Measurements from ENCODE around the gene CPED1.

Gene CPED1

DNA sequence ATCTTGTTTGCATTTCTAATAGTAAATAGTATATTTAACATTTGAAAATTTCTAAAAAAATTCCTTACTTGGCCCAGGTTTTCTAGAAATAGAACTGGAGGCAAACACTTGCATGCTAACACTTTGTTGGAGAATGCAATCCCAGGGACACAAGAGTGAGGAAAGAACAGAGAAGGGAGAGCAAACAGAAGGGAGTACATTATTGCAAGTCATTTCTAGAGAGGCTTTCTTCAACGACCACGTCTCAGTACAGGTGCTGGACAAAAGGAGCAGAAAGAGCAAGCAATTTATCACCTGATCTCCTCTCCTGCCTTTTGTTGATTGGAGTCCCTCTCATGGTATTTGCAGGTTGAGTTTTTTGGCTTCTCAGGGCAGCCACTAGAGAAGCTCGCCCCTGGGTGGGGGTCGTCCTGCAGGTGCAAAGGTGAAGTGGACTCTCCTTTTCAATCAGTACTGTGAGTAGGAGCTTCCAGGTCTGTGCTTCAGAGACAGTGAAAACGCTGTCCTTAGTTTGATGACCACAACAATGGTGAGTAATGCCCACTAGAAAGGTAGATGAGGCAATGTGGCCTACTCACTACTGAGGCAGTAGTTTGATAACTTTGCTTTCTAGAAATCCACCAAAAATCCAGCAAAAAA lies 5.2 kb downstream of the CPED1 start:
- H2AK5ac ChIP-seq (ENCODE audit: low read depth, low read length), result no peak overlapping the region
- H3K27ac ChIP-seq (replicated peaks; ENCODE audit: low read length), result no peak overlapping the region
- H3K4me3 ChIP-seq (ENCODE audit: low read length in 2 of 2), result no peak overlapping the region
- H3K79me1 ChIP-seq (ENCODE audit: low read depth, low read length), result no peaks in the 10 kb centered on the region
- no peak overlapping the region for H2AFZ ChIP-seq (ENCODE audit: low read length)
- no peaks in the 10 kb centered on the region for H3K36me3 ChIP-seq (replicated peaks in 1 of 2; ENCODE audit: control insufficient read depth in 2 of 2, insufficient read depth in 2 of 2, low read length in 2 of 2)
- no CpG with 5 or more reads among the region's 5 CpGs for WGBS, 2 donors (ENCODE audit: extremely low coverage in 2 of 2, insufficient read length in 2 of 2, insufficient replicate concordance in 1 of 2)
- no peak overlapping the region for H4K91ac ChIP-seq (ENCODE audit: low read depth, low read length, poor library complexity)
- no peak overlapping the region for H2BK120ac ChIP-seq (ENCODE audit: low read depth, low read length)
- H3K18ac ChIP-seq (ENCODE audit: low read length), result no peak overlapping the region
- no peaks in the 10 kb centered on the region for H3K9me3 ChIP-seq (replicated peaks in 1 of 2; ENCODE audit: control insufficient read depth in 2 of 2, insufficient read depth in 1 of 2, low read depth in 1 of 2, low read length in 2 of 2)
- H3K9ac ChIP-seq (ENCODE audit: low read depth, low read length, poor library complexity), result no peak overlapping the region
- H2BK12ac ChIP-seq (ENCODE audit: low read length), result no peak overlapping the region
- H3K4me2 ChIP-seq (ENCODE audit: insufficient read depth, low read length, poor library complexity, severe bottlenecking), result no peak overlapping the region
- H3K23ac ChIP-seq (ENCODE audit: low read depth, low read length, poor library complexity), result no peak overlapping the region
- H4K8ac ChIP-seq (ENCODE audit: low read depth, low read length), result no peak overlapping the region
- H3K14ac ChIP-seq (ENCODE audit: low read length), result no peak overlapping the region
- H2BK15ac ChIP-seq (ENCODE audit: low read length), result no peak overlapping the region
- DNase-seq (ENCODE audit: low spot score), result no peak
- no peaks in the 10 kb centered on the region for H3K4me1 ChIP-seq (ENCODE audit: control insufficient read depth in 2 of 2, insufficient read depth in 1 of 2, low read depth in 1 of 2, low read length in 2 of 2)
- H3K4ac ChIP-seq (ENCODE audit: low read length), result no peak overlapping the region
- H3K27me3 ChIP-seq (ENCODE audit: control insufficient read depth in 3 of 3, insufficient read depth in 3 of 3, low read depth in 1 of 3, low read length in 3 of 3), result peaks cover 0 to 11% (median 4%) of the 10 kb centered on the region in 3 experiments
- no peak overlapping the region for H2BK5ac ChIP-seq (ENCODE audit: low read length)

DNA sequence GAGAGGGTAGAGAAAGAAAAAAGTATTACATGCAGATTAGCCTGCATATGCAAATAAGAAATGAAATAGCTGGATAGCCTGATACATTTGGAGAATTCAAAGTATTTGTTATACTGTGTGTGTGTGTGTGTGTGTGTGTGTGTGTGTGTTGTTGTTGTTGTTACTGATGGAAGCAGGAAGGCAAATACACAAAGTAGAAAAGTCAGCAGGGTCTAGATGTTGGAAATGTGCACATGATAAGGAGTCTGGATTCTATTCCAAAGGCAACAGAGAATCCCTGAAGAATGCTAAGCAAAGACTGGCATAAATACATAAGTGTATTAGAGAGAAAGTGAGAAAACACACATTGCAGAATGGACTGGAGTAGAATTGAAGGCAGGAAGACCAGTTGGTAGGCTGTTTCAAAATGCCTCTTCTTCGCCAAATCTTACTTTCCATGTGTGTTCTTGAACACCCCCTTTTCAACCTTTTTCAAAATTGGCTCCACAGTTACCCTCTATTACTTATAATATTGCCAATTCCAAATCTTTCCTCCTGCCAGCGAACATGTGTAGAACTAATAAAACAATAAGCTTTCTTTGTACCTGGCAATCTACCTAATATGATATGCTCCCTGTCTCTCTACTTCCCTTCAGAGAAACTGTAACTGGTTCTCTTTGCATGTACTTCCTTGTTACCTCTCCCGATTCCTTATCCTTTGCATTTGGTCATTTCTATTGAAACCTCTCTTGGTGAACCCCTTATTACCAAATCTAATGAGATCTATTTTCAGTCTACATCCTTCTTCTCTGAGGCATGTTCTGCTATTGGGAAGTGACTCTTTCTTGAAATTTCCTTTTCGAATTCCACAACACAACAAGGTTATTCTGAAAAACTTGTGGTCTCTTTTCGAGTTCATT lies 6.2 kb downstream of the CPED1 start:
- Histone ChIP-seq H4K91ac (ENCODE audit: low read depth, low read length, poor library complexity) (no peak overlapping the region), H3K14ac (ENCODE audit: low read length) (no peak overlapping the region), H2BK5ac (ENCODE audit: low read length) (no peak overlapping the region), H2AK5ac (ENCODE audit: low read depth, low read length) (no peak overlapping the region), H3K79me1 (ENCODE audit: low read depth, low read length) (no peaks in the 10 kb centered on the region), H3K9me3 (replicated peaks in 1 of 2; ENCODE audit: control insufficient read depth in 2 of 2, insufficient read depth in 1 of 2, low read depth in 1 of 2, low read length in 2 of 2) (no peaks in the 10 kb centered on the region), H3K4me2 (ENCODE audit: insufficient read depth, low read length, poor library complexity, severe bottlenecking) (no peak overlapping the region), H4K8ac (ENCODE audit: low read depth, low read length) (no peak overlapping the region), H3K18ac (ENCODE audit: low read length) (no peak overlapping the region), H2AFZ (ENCODE audit: low read length) (no peak overlapping the region), H3K36me3 (replicated peaks in 1 of 2; ENCODE audit: control insufficient read depth in 2 of 2, insufficient read depth in 2 of 2, low read length in 2 of 2) (no peaks in the 10 kb centered on the region), H3K9ac (ENCODE audit: low read depth, low read length, poor library complexity) (no peak overlapping the region), H3K27ac (replicated peaks; ENCODE audit: low read length) (no peak overlapping the region), H2BK12ac (ENCODE audit: low read length) (no peak overlapping the region), H2BK120ac (ENCODE audit: low read depth, low read length) (no peak overlapping the region), H3K4ac (ENCODE audit: low read length) (no peak overlapping the region), H2BK15ac (ENCODE audit: low read length) (no peak overlapping the region), H3K4me3 (ENCODE audit: low read length in 2 of 2) (no peak overlapping the region), H3K23ac (ENCODE audit: low read depth, low read length, poor library complexity) (no peak overlapping the region), H3K27me3 (ENCODE audit: control insufficient read depth in 3 of 3, insufficient read depth in 3 of 3, low read depth in 1 of 3, low read length in 3 of 3) (peaks cover 0 to 4% (median 1%) of the 10 kb centered on the region in 3 experiments), H3K4me1 (ENCODE audit: control insufficient read depth in 2 of 2, insufficient read depth in 1 of 2, low read depth in 1 of 2, low read length in 2 of 2) (no peaks in the 10 kb centered on the region)
- no CpG with 5 or more reads among the region's 5 CpGs for WGBS, 2 donors (ENCODE audit: extremely low coverage in 2 of 2, insufficient read length in 2 of 2, insufficient replicate concordance in 1 of 2)
- no peak for DNase-seq (ENCODE audit: low spot score)

DNA sequence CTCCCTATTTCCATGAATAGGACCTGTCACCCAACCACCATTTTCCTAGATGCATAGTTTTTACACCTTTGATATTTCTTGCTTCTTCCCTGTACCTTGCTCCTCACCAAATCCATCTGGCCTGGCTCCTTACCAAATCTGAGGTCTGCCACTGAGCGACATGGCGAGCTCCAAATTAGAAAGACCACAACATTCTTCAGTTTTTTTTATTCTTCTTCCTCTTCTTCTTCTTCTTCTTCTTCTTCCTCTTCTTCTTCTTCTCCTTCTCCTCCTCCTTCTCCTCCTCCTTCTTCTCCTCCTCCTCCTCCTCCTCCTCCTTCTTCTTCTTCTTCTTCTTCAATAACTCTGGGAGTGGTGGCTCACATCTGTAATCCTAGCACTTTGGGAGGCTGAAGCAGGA lies 7.1 kb downstream of the CPED1 start:
- H3K27me3 ChIP-seq (ENCODE audit: control insufficient read depth in 3 of 3, insufficient read depth in 3 of 3, low read depth in 1 of 3, low read length in 3 of 3), result peaks cover 0 to 4% (median 0%) of the 10 kb centered on the region in 3 experiments
- H3K9me3 ChIP-seq (replicated peaks in 1 of 2; ENCODE audit: control insufficient read depth in 2 of 2, insufficient read depth in 1 of 2, low read depth in 1 of 2, low read length in 2 of 2), result no peaks in the 10 kb centered on the region
- H4K8ac ChIP-seq (ENCODE audit: low read depth, low read length), result no peak overlapping the region
- H3K9ac ChIP-seq (ENCODE audit: low read depth, low read length, poor library complexity), result no peak overlapping the region
- no peak overlapping the region for H2BK5ac ChIP-seq (ENCODE audit: low read length)
- no peak overlapping the region for H2AFZ ChIP-seq (ENCODE audit: low read length)
- H2BK120ac ChIP-seq (ENCODE audit: low read depth, low read length), result no peak overlapping the region
- H2AK5ac ChIP-seq (ENCODE audit: low read depth, low read length), result no peak overlapping the region
- DNase-seq (ENCODE audit: low spot score), result no peak
- H3K4me3 ChIP-seq (ENCODE audit: low read length in 2 of 2), result no peak overlapping the region
- H3K23ac ChIP-seq (ENCODE audit: low read depth, low read length, poor library complexity), result no peak overlapping the region
- no peaks in the 10 kb centered on the region for H3K4me1 ChIP-seq (ENCODE audit: control insufficient read depth in 2 of 2, insufficient read depth in 1 of 2, low read depth in 1 of 2, low read length in 2 of 2)
- H3K27ac ChIP-seq (replicated peaks; ENCODE audit: low read length), result no peak overlapping the region
- no peak overlapping the region for H3K4ac ChIP-seq (ENCODE audit: low read length)
- no peak overlapping the region for H3K4me2 ChIP-seq (ENCODE audit: insufficient read depth, low read length, poor library complexity, severe bottlenecking)
- no peaks in the 10 kb centered on the region for H3K36me3 ChIP-seq (replicated peaks in 1 of 2; ENCODE audit: control insufficient read depth in 2 of 2, insufficient read depth in 2 of 2, low read length in 2 of 2)
- no peak overlapping the region for H4K91ac ChIP-seq (ENCODE audit: low read depth, low read length, poor library complexity)
- no peaks in the 10 kb centered on the region for H3K79me1 ChIP-seq (ENCODE audit: low read depth, low read length)
- no peak overlapping the region for H2BK12ac ChIP-seq (ENCODE audit: low read length)
- WGBS, 2 donors (ENCODE audit: extremely low coverage in 2 of 2, insufficient read length in 2 of 2, insufficient replicate concordance in 1 of 2), result no CpG with 5 or more reads among the region's 2 CpGs
- no peak overlapping the region for H2BK15ac ChIP-seq (ENCODE audit: low read length)
- H3K14ac ChIP-seq (ENCODE audit: low read length), result no peak overlapping the region
- H3K18ac ChIP-seq (ENCODE audit: low read length), result no peak overlapping the region

DNA sequence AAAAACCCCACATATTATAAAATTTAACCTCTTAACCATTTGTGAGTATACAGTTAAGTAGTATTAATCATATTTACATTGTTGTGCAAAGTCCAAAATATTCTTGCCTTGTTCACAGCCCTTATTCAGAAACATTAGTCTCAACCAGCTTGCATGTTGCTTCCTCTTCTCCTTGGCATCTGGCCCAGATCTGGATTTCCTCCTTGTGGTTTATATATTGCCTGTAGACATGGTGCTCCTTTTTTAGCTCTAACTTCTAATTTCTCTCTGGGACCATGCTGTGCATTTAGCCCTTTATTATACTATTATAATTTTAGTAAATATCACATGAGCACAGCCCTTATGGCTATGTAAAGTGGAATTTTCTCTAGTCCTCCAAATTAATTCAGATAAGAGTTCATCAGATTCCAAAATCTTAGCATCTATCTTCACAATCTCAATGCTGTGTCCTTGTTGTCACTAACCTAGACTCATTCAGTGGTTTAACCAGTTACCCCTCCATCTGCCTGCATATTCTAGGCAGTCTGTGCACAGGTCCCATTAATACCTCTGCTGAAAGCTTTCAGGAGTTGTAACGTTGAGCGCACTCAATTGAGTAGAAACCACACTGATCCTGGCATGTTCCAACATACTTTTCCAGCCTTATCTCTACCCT lies 7.9 kb downstream of the CPED1 start:
- WGBS, 2 donors (ENCODE audit: extremely low coverage in 2 of 2, insufficient read length in 2 of 2, insufficient replicate concordance in 1 of 2), result no CpG with 5 or more reads among the region's 2 CpGs
- no peak overlapping the region for H3K27ac ChIP-seq (replicated peaks; ENCODE audit: low read length)
- no peak for DNase-seq (ENCODE audit: low spot score)

More for the DNA sequence above, 7.9 kb downstream of the CPED1 start:
- Histone ChIP-seq H3K4me1 (ENCODE audit: control insufficient read depth in 2 of 2, insufficient read depth in 1 of 2, low read depth in 1 of 2, low read length in 2 of 2) (no peaks in the 10 kb centered on the region), H3K9ac (ENCODE audit: low read depth, low read length, poor library complexity) (no peak overlapping the region), H3K9me3 (replicated peaks in 1 of 2; ENCODE audit: control insufficient read depth in 2 of 2, insufficient read depth in 1 of 2, low read depth in 1 of 2, low read length in 2 of 2) (no peaks in the 10 kb centered on the region), H2BK120ac (ENCODE audit: low read depth, low read length) (no peak overlapping the region), H4K8ac (ENCODE audit: low read depth, low read length) (no peak overlapping the region), H3K36me3 (replicated peaks in 1 of 2; ENCODE audit: control insufficient read depth in 2 of 2, insufficient read depth in 2 of 2, low read length in 2 of 2) (no peaks in the 10 kb centered on the region), H3K23ac (ENCODE audit: low read depth, low read length, poor library complexity) (no peak overlapping the region), H2BK5ac (ENCODE audit: low read length) (no peak overlapping the region), H3K79me1 (ENCODE audit: low read depth, low read length) (no peaks in the 10 kb centered on the region), H3K4ac (ENCODE audit: low read length) (no peak overlapping the region), H3K4me2 (ENCODE audit: insufficient read depth, low read length, poor library complexity, severe bottlenecking) (no peak overlapping the region), H2BK12ac (ENCODE audit: low read length) (no peak overlapping the region), H2AK5ac (ENCODE audit: low read depth, low read length) (no peak overlapping the region), H3K18ac (ENCODE audit: low read length) (no peak overlapping the region), H4K91ac (ENCODE audit: low read depth, low read length, poor library complexity) (no peak overlapping the region), H2BK15ac (ENCODE audit: low read length) (no peak overlapping the region), H3K4me3 (ENCODE audit: low read length in 2 of 2) (no peak overlapping the region), H3K14ac (ENCODE audit: low read length) (no peak overlapping the region), H2AFZ (ENCODE audit: low read length) (no peak overlapping the region), H3K27me3 (ENCODE audit: control insufficient read depth in 3 of 3, insufficient read depth in 3 of 3, low read depth in 1 of 3, low read length in 3 of 3) (peaks cover 0 to 4% (median 0%) of the 10 kb centered on the region in 3 experiments)
